ENCODE measurements around the gene CFAP73.

GRCh38 chr12:113163030-113163360 is 13.5 kb downstream of the CFAP73 start:
- TF ChIP-seq CTCF (IDR thresholded peaks at IDR 0.05; ENCODE audit: poor library complexity, severe bottlenecking) (no peak), EZH2 (IDR thresholded peaks at IDR 0.05; ENCODE audit: borderline replicate concordance, insufficient read depth, low read length, poor library complexity, severe bottlenecking) (no peak), EP300 (conservative IDR thresholded peaks at IDR 0.05; ENCODE audit: poor library complexity, severe bottlenecking) (no peak), TAF1 (IDR thresholded peaks at IDR 0.05; ENCODE audit: low read depth) (no peak)

Data from neural cell (in vitro differentiated cells).